Panc1 (cell line): Measurements from ENCODE around the gene DEXI. TPM values are rescaled to one million over a fixed set of nuclear protein-coding genes. Genes with fewer than 3 reads are reported as not detected.

Experiments used
- ATAC-seq: fragments of 200-7000 bp; cut with Tn5 transposase; 2 replicates; pipeline ENCODE4 v1.9.1; 2020; ENCODE audit warnings: mild to moderate bottlenecking, moderate library complexity
- BruUV-seq: library from RNA; stranded (reverse); fragments of 400-500 nt; replicated peaks from 2 replicates; lab custom pipeline; 2021; lab: Mats Ljungman, UMichigan
- CTCF ChIA-PET: fragments of 300-600 bp; sonication (Branson Sonifier 250); formaldehyde crosslinking; loops from one replicate; lab custom pipeline; 2022; ENCODE audit warnings: antibody characterized with exemption; lab: Charles Lee
- POLR2A ChIA-PET: fragments of 300-600 bp; sonication (Branson Sonifier 250); formaldehyde crosslinking; loops from one replicate; lab custom pipeline; 2022; ENCODE audit warnings: antibody characterized with exemption; lab: Charles Lee
- DNase-seq: peaks from one replicate; pipeline ENCODE4 v3.0.0-alpha.2; 2010; ENCODE audit warnings: low read depth, low spot score
- H3K27ac ChIP-seq: 2 replicates; pipeline ENCODE4 v1.5.1; 2011; ENCODE audit warnings: mild to moderate bottlenecking, low read length, inconsistent platforms
- H3K27me3 ChIP-seq: fragments of 200-500 bp; sonication (Bioruptor generic); 2 replicates; pipeline ENCODE4 v1.6.0; 2014; ENCODE audit warnings: low read length, inconsistent platforms; ENCODE audit not compliant: control insufficient read depth, insufficient read depth
- H3K36me3 ChIP-seq: fragments of 200-500 bp; sonication (Bioruptor generic); 2 replicates; pipeline ENCODE4 v1.5.1; 2014; ENCODE audit warnings: inconsistent platforms, mild to moderate bottlenecking, low read length, moderate library complexity; ENCODE audit not compliant: control insufficient read depth, insufficient read depth
- H3K4me1 ChIP-seq: 2 replicates; pipeline ENCODE4 v1.5.1; 2011; ENCODE audit warnings: inconsistent platforms, mild to moderate bottlenecking, low read length, moderate library complexity; ENCODE audit not compliant: control insufficient read depth, insufficient read depth
- H3K4me3 ChIP-seq, 2 experiments: 2 replicates each; pipeline ENCODE4 v1.5.1; 2011 to 2012; ENCODE audit warnings: low read depth in 2 of 2, low read length in 2 of 2, mild to moderate bottlenecking in 2 of 2, inconsistent platforms in 1 of 2, moderate library complexity in 1 of 2
- H3K9me3 ChIP-seq: fragments of 200-500 bp; sonication (Bioruptor generic); 2 replicates; pipeline ENCODE4 v1.5.1; 2014; ENCODE audit warnings: low read depth, mild to moderate bottlenecking, inconsistent platforms, low read length, moderate library complexity; ENCODE audit not compliant: control insufficient read depth, insufficient read depth
- CTCF ChIP-seq: fragments of 450-650 bp; IDR thresholded peaks from 2 replicates; pipeline ENCODE4 v1.5.1; 2017; ENCODE audit warnings: mild to moderate bottlenecking
- POLR2AphosphoS5 ChIP-seq: IDR thresholded peaks from 2 replicates; pipeline ENCODE4 v1.6.1; 2012; ENCODE audit warnings: mild to moderate bottlenecking, low read depth, low read length, moderate library complexity
- SIN3A ChIP-seq: IDR thresholded peaks from 2 replicates; pipeline ENCODE4 v1.6.1; 2012; ENCODE audit warnings: low read depth, mild to moderate bottlenecking, low read length, moderate library complexity, borderline replicate concordance; ENCODE audit not compliant: insufficient read depth
- TCF7L2 ChIP-seq: IDR thresholded peaks from 2 replicates; pipeline ENCODE4 v1.6.1; 2011; ENCODE audit warnings: mild to moderate bottlenecking, low read depth, low read length, inconsistent platforms
- in situ Hi-C: cut with HindIII; loops from 2 replicates; pipeline ENCODE4 v1.10.0; 2016; ENCODE audit warnings: low sequenced_read_pairs, low pct_unique_long_range_greater_than_20kb
- intact Hi-C: fragments of 100-400 bp; cut with micrococcal nuclease; formaldehyde crosslinking; loops from one replicate; pipeline ENCODE4 v1.10.0; 2022; ENCODE audit not compliant: unreplicated experiment
- total RNA-seq: library from RNA; stranded (reverse); gene quantifications from one replicate; pipeline ENCODE4 v1.2.1, GENCODE V29; 2021; ENCODE audit not compliant: unreplicated experiment
- TF ChIP-seq, protein P1 (sequence below), 2 experiments: IDR thresholded peaks; 2 replicates each; pipeline ENCODE4 v1.6.1; 2011 to 2012; ENCODE audit warnings: low read depth in 2 of 2, control low read depth in 1 of 2, low read length in 1 of 2, mild to moderate bottlenecking in 1 of 2, moderate library complexity in 1 of 2; ENCODE audit not compliant: insufficient read depth in 1 of 2

The DEXI gene
- total RNA-seq, 1 experiment from 2014 or later, result 32.2 TPM

GRCh38 chr16:10957771-10958482, 15.7 kb upstream of the DEXI start:
- no peaks in the 10 kb centered on the region for H3K4me1 ChIP-seq
- no peaks in the 10 kb centered on the region for H3K36me3 ChIP-seq
- in situ Hi-C loops (no loop called here), intact Hi-C loops (no loop called here)
- ChIA-PET CTCF (interaction anchor here (0.6 kb wide), 1 partner anchor 350 kb away, joined by 3 read pairs; no protein-coding TSS in a partner anchor), POLR2A (no interaction called here)
- no peak for ATAC-seq
- no peak overlapping the region for H3K4me3 ChIP-seq
- no peak for DNase-seq
- BruUV-seq, result no TSS peak
- TF ChIP-seq, protein P1, sequence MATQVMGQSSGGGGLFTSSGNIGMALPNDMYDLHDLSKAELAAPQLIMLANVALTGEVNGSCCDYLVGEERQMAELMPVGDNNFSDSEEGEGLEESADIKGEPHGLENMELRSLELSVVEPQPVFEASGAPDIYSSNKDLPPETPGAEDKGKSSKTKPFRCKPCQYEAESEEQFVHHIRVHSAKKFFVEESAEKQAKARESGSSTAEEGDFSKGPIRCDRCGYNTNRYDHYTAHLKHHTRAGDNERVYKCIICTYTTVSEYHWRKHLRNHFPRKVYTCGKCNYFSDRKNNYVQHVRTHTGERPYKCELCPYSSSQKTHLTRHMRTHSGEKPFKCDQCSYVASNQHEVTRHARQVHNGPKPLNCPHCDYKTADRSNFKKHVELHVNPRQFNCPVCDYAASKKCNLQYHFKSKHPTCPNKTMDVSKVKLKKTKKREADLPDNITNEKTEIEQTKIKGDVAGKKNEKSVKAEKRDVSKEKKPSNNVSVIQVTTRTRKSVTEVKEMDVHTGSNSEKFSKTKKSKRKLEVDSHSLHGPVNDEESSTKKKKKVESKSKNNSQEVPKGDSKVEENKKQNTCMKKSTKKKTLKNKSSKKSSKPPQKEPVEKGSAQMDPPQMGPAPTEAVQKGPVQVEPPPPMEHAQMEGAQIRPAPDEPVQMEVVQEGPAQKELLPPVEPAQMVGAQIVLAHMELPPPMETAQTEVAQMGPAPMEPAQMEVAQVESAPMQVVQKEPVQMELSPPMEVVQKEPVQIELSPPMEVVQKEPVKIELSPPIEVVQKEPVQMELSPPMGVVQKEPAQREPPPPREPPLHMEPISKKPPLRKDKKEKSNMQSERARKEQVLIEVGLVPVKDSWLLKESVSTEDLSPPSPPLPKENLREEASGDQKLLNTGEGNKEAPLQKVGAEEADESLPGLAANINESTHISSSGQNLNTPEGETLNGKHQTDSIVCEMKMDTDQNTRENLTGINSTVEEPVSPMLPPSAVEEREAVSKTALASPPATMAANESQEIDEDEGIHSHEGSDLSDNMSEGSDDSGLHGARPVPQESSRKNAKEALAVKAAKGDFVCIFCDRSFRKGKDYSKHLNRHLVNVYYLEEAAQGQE (IDR thresholded peaks at IDR 0.05; ENCODE audit: insufficient read depth in 1 of 2, low read depth in 2 of 2, low read length in 1 of 2), result no peak
- TF ChIP-seq SIN3A (no peak), CTCF (no peak), POLR2AphosphoS5 (no peak), TCF7L2 (no peak)
- no peaks in the 10 kb centered on the region for H3K27me3 ChIP-seq
- H3K27ac ChIP-seq, result no peak overlapping the region
- no peaks in the 10 kb centered on the region for H3K9me3 ChIP-seq

GRCh38 chr16:10954903-10955302, 12.6 kb upstream of the DEXI start:
- H3K4me3 ChIP-seq, result no peak overlapping the region
- BruUV-seq, result no TSS peak
- no peaks in the 10 kb centered on the region for H3K27me3 ChIP-seq
- no peak overlapping the region for H3K27ac ChIP-seq
- no peak for DNase-seq
- in situ Hi-C loops, result no loop called here
- ChIA-PET CTCF (interaction anchor here (0.6 to 0.8 kb wide), 2 partner anchors 13 to 69 kb away, joined by 3 to 6 read pairs; partner anchors contain the start of gene DEXI), POLR2A (no interaction called here)
- no peak for ATAC-seq
- no peak for TF ChIP-seq TCF7L2
- TF ChIP-seq, protein P1 (IDR thresholded peaks at IDR 0.05; ENCODE audit: insufficient read depth in 1 of 2, low read depth in 2 of 2, low read length in 1 of 2), result no peak
- intact Hi-C loops, result loop anchor here (5.0 kb wide), 1 partner anchor 302 kb away; the partner anchor contains the start of gene SOCS1
- no peaks in the 10 kb centered on the region for H3K36me3 ChIP-seq
- no peaks in the 10 kb centered on the region for H3K9me3 ChIP-seq
- peaks cover 12% of the 10 kb centered on the region; the same call in 1 of the 2 replicates for H3K4me1 ChIP-seq
